OCI-LY1 (cell line): Measurements from ENCODE around the gene TTC1.

Source experiments
- EZH2 ChIP-seq: fragments of 200-600 bp; sonication (generic), shearing (Covaris generic); IDR thresholded peaks from 2 replicates; pipeline ENCODE4 v1.8.0; 2017; ENCODE audit warnings: borderline replicate concordance, mixed run types, mild to moderate bottlenecking, antibody characterized with exemption, low read length, moderate library complexity, mixed read lengths
- TF ChIP-seq, protein P1 (sequence below): fragments of 200-600 bp; sonication (generic), shearing (Covaris generic); IDR thresholded peaks from 2 replicates; pipeline ENCODE4 v1.5.1; 2017; ENCODE audit warnings: mild to moderate bottlenecking, antibody characterized with exemption, low read length, moderate library complexity, mixed read lengths

DNA sequence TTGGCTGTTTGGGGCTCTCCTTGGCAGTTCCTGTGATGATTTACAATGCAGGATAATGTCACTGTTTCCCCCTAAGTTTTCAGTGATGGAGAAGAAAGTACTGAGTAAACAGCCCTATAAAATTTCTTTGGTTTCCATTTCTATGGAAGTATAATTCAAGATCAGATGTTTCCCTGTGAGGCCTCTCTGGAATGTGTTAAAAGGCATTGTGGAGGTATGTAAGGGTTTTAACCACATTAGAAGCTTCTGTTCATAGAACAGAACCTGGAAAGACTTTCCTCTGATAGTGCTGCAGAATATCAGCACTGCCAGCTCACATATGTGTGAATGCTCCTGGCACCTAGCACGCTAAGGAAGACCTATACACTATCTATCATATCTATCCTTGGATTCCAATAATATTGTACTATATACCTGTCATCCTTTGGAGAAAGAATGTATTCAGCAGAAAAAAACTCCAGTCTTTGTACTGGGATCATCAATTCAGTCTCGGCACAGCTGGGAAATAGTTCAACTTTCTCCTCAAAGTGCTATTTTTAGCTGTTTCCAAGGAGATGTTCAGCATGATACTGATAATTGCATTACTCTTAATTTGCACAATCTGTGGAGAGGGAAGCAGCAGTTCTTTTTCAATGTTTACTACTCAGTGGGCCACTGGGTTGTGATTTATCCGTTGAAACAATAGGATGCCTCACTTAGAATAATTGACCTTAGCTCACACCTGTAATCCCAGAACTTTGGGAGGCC, 21.9 kb downstream of the TTC1 start:
- TF ChIP-seq, protein P1, sequence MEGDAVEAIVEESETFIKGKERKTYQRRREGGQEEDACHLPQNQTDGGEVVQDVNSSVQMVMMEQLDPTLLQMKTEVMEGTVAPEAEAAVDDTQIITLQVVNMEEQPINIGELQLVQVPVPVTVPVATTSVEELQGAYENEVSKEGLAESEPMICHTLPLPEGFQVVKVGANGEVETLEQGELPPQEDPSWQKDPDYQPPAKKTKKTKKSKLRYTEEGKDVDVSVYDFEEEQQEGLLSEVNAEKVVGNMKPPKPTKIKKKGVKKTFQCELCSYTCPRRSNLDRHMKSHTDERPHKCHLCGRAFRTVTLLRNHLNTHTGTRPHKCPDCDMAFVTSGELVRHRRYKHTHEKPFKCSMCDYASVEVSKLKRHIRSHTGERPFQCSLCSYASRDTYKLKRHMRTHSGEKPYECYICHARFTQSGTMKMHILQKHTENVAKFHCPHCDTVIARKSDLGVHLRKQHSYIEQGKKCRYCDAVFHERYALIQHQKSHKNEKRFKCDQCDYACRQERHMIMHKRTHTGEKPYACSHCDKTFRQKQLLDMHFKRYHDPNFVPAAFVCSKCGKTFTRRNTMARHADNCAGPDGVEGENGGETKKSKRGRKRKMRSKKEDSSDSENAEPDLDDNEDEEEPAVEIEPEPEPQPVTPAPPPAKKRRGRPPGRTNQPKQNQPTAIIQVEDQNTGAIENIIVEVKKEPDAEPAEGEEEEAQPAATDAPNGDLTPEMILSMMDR: no peak
- TF ChIP-seq EZH2: no peak
